ENCODE results near the gene WDR90.

The WDR90 gene

GRCh38 chr16:672371-672770 lies 23.2 kb downstream of the WDR90 start:
- no peaks in the 10 kb centered on the region for H3K36me3 Mint-ChIP-seq
- no peaks in the 10 kb centered on the region for H3K9me3 Mint-ChIP-seq (ENCODE audit: low read depth)
- H3K4me1 Mint-ChIP-seq (ENCODE audit: low read depth) = peaks cover 9% of the 10 kb centered on the region
- H3K27ac Mint-ChIP-seq = no peak overlapping the region
- no peaks in the 10 kb centered on the region for H3K27me3 Mint-ChIP-seq
- no peak overlapping the region for H3K4me3 Mint-ChIP-seq

DNA sequence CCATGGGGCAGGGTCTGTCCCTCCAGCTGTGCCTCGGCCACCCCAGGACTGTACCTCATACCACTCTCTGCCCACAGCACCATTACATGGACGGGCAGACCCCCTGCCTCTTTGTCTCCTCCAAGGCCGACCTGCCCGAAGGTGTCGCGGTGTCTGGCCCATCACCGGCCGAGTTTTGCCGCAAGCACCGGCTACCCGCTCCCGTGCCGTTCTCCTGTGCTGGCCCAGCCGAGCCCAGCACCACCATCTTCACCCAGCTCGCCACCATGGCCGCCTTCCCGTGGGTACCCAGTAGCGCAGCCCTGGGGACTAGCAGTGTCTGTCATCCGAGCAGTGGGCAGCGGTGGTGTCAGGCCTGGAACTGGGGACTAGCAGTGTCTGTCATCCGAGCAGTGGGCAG lies 23.7 kb downstream of the WDR90 start:
- Mint-ChIP-seq H3K9me3 (ENCODE audit: low read depth) (no peaks in the 10 kb centered on the region), H3K27me3 (no peaks in the 10 kb centered on the region), H3K36me3 (no peaks in the 10 kb centered on the region), H3K4me1 (ENCODE audit: low read depth) (peaks cover 5% of the 10 kb centered on the region), H3K27ac (no peak overlapping the region), H3K4me3 (no peak overlapping the region)

DNA sequence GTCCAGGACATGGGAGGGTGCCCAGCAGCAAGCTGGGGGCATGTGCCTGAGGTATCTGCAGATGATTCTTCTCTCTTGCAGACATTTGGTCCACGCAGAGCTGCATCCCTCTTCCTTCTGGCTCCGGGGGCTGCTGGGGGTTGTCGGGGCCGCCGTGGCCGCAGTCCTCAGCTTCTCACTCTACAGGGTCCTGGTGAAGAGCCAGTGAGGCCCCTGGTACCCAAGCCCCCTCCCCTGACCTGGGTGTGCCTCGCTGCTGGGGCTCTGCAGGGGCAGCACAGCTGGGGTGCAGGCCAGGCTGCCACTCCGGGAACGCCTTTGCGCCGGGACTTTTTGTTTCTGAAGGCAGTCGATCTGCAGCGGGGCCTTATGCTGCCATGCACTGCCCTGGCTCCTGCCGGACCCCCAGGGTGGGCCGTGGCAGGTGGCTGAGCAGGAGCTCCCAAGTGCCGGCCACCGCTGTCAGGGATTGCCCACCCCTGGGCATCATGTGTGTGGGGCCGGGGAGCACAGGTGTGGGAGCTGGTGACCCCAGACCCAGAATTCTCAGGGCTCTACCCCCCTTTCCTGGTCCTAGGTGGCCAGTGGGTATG lies 24.3 kb downstream of the WDR90 start:
- H3K27me3 Mint-ChIP-seq = no peaks in the 10 kb centered on the region
- H3K27ac Mint-ChIP-seq = no peak overlapping the region
- H3K4me3 Mint-ChIP-seq = no peak overlapping the region
- no peaks in the 10 kb centered on the region for H3K36me3 Mint-ChIP-seq
- peaks cover 5% of the 10 kb centered on the region for H3K4me1 Mint-ChIP-seq (ENCODE audit: low read depth)
- no peaks in the 10 kb centered on the region for H3K9me3 Mint-ChIP-seq (ENCODE audit: low read depth)

DNA sequence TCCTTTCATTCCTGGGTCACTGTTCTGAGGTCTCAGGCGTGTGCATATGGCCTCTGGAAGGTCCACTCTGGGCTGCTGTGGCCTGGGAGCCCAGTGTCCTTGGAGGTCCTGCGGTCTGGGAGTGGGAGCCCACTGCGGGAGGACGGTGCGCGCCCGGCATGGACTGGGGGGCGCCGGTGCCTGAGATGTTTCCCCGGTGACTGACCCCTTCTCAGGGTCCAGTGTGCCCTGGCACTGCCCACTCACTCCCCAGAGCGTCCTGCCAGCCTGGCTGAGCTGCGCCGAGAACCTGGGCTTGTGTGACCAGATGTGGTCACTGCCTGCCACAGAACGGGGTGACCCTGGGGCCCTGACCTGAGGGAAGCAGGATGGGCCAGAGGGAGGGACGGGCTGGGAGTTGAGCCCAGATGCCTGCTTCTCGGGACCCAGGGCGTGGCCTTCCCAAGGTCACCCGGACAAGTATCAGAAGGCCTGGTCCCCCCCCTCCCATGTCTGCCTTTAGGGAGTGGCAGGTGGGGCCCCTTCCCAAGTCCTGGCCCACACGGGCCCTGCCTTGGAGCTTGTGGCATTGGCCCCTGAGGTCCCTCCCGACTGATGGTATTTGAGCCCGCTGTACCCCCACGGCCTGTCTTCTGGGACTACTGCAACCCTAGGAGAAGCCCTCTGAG lies 25.2 kb downstream of the WDR90 start:
- Mint-ChIP-seq H3K9me3 (ENCODE audit: low read depth) (no peaks in the 10 kb centered on the region), H3K27ac (no peak overlapping the region), H3K36me3 (no peaks in the 10 kb centered on the region), H3K27me3 (no peaks in the 10 kb centered on the region), H3K4me1 (ENCODE audit: low read depth) (peaks cover 7% of the 10 kb centered on the region), H3K4me3 (peak overlapping the region; percentile 35)

DNA sequence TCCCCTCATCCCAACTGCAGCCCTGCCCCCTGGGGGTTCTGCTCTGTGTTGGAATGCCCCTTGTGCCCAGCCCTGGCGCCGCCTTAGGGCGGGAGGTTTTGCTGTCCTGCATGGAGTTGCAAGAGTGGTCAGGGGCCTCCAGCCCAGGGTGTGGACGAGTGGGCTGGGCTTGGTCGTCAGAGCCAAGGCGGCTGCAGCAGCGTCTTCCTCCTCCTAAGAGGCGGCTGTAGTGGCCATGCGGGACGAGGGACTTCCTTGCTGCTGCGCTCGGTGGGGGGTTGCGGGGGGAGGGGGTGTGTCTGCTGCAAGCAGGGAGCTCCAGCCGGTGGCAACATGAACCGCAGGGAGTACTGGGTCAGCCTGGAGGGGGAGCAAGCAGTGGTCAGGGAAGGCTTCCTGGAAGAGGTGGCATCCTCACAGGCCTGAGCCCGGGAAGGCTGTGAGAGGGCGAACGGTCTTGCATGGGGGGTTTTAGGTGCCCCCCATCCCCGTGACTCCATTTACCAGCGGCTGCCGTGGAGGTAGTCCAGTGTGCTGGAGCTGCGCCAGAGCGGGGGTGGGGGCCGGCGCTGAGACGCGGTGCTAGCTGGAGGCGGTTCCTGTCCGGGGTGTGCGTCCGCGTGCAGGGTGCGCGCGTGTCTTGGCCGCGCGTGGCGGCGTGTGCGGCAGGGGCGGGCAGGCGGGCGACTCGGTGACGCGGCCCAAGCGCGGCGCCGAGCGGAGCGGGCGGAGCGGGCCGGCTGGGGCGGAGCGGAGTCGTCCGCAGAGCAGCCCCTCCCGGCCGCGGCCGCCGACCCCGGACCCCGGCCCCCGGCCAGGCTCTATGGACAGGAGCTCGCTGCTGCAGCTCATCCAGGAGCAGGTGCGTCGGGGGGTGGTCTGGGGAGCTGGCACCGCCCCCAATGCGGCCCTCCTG lies 26.1 kb downstream of the WDR90 start, which contains the start of gene RHBDL1:
Gene RHBDL1, plus strand, starts transcription at position 704 of the 916 bp plus-strand sequence. Its CDS starts 120 bp downstream, at position 824.
- Mint-ChIP-seq H3K27me3 (no peaks in the 10 kb centered on the region), H3K9me3 (ENCODE audit: low read depth) (no peaks in the 10 kb centered on the region), H3K4me1 (ENCODE audit: low read depth) (peaks cover 5% of the 10 kb centered on the region), H3K27ac (no peak within 1 kb of the TSS), H3K4me3 (peak within 1 kb of the TSS; percentile 35), H3K36me3 (no peaks in the 10 kb centered on the region)

- Mint-ChIP-seq H3K4me1 (ENCODE audit: low read depth) (peaks cover 7% of the 10 kb centered on the region), H3K4me3 (no peak overlapping the region), H3K36me3 (no peaks in the 10 kb centered on the region), H3K27me3 (no peaks in the 10 kb centered on the region), H3K9me3 (ENCODE audit: low read depth) (no peaks in the 10 kb centered on the region), H3K27ac (no peak overlapping the region)
These were observed 26.9 kb downstream of the WDR90 start for GRCh38 chr16:675884-676564.

- no peaks in the 10 kb centered on the region for H3K27me3 Mint-ChIP-seq
- H3K4me3 Mint-ChIP-seq = no peak overlapping the region
- H3K36me3 Mint-ChIP-seq = no peaks in the 10 kb centered on the region
- no peak overlapping the region for H3K27ac Mint-ChIP-seq
- H3K4me1 Mint-ChIP-seq (ENCODE audit: low read depth) = peaks cover 11% of the 10 kb centered on the region
- H3K9me3 Mint-ChIP-seq (ENCODE audit: low read depth) = no peaks in the 10 kb centered on the region
These were observed 27.4 kb downstream of the WDR90 start for GRCh38 chr16:676565-676902.

DNA sequence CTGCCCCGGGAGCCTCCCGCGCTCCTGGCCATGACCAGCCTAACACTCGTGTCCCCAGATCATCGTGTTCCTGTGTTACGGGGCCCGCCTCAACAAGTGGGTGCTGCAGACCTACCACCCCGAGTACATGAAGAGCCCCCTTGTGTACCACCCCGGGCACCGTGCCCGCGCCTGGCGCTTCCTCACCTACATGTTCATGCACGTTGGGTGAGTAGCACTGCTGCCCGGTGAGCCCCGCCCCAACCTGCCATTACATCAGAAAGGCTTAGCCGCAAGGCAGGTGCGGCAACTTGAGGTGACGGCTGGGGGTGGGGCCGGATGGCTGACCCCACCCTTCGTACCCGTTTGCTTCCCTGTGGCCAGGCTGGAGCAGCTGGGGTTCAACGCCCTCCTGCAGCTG lies 27.7 kb downstream of the WDR90 start:
- Mint-ChIP-seq H3K36me3 (no peaks in the 10 kb centered on the region), H3K4me1 (ENCODE audit: low read depth) (peaks cover 15% of the 10 kb centered on the region), H3K9me3 (ENCODE audit: low read depth) (no peaks in the 10 kb centered on the region), H3K27me3 (no peaks in the 10 kb centered on the region), H3K27ac (no peak overlapping the region), H3K4me3 (no peak overlapping the region)

- peaks cover 17% of the 10 kb centered on the region for H3K4me1 Mint-ChIP-seq (ENCODE audit: low read depth)
- H3K27me3 Mint-ChIP-seq = no peaks in the 10 kb centered on the region
- H3K4me3 Mint-ChIP-seq = no peak overlapping the region
- no peak overlapping the region for H3K27ac Mint-ChIP-seq
- peaks cover 1% of the 10 kb centered on the region for H3K36me3 Mint-ChIP-seq
- no peaks in the 10 kb centered on the region for H3K9me3 Mint-ChIP-seq (ENCODE audit: low read depth)
These were observed 28.4 kb downstream of the WDR90 start for GRCh38 chr16:677316-678190.

GRCh38 chr16:678209-678857 lies 29.2 kb downstream of the WDR90 start:
- H3K27me3 Mint-ChIP-seq = no peaks in the 10 kb centered on the region
- H3K4me3 Mint-ChIP-seq = no peak overlapping the region
- peaks cover 18% of the 10 kb centered on the region for H3K4me1 Mint-ChIP-seq (ENCODE audit: low read depth)
- H3K9me3 Mint-ChIP-seq (ENCODE audit: low read depth) = no peaks in the 10 kb centered on the region
- peaks cover 2% of the 10 kb centered on the region for H3K36me3 Mint-ChIP-seq
- no peak overlapping the region for H3K27ac Mint-ChIP-seq

GRCh38 chr16:678858-679813 lies 30.0 kb downstream of the WDR90 start:
- Mint-ChIP-seq H3K4me3 (peak overlapping the region; percentile 80), H3K36me3 (peaks cover 2% of the 10 kb centered on the region), H3K27me3 (no peaks in the 10 kb centered on the region), H3K9me3 (ENCODE audit: low read depth) (no peaks in the 10 kb centered on the region), H3K4me1 (ENCODE audit: low read depth) (peaks cover 18% of the 10 kb centered on the region), H3K27ac (peak overlapping the region; percentile 41)

- Mint-ChIP-seq H3K4me1 (ENCODE audit: low read depth) (peaks cover 17% of the 10 kb centered on the region), H3K4me3 (peak within 1 kb of the TSS; percentile 86), H3K27me3 (no peaks in the 10 kb centered on the region), H3K27ac (peak within 1 kb of the TSS; percentile 85), H3K36me3 (peaks cover 2% of the 10 kb centered on the region), H3K9me3 (ENCODE audit: low read depth) (no peaks in the 10 kb centered on the region)
These were observed 30.9 kb downstream of the WDR90 start, which contains the start of gene STUB1 for GRCh38 chr16:679814-680624. TSS of gene STUB1 (plus strand) at chr16:680410. CDS start at chr16:680526, 116 bp downstream.

Measured in activated naive CD8-positive, alpha-beta T cell (primary cell).